H9 (cell line): Measurements from ENCODE around the gene CLTCL1. TPM values are rescaled to one million over a fixed set of nuclear protein-coding genes. Genes with fewer than 3 reads are reported as not detected.

Experiments
- DNase-seq: peaks from one replicate; pipeline ENCODE4 v3.0.0-alpha.2; 2017
- H2AFZ ChIP-seq: one replicate; pipeline ENCODE4 v1.6.1; 2013; ENCODE audit warnings: mild to moderate bottlenecking, low read length, control low read depth, moderate library complexity
- H2AK5ac ChIP-seq: 2 replicates; pipeline ENCODE4 v1.6.1; 2013; ENCODE audit warnings: low read length, control low read depth, mixed read lengths; ENCODE audit not compliant: insufficient read length
- H2BK120ac ChIP-seq: one replicate; pipeline ENCODE4 v1.6.1; 2013; ENCODE audit warnings: low read depth, mild to moderate bottlenecking, low read length, control low read depth, inconsistent platforms; ENCODE audit not compliant: poor library complexity, severe bottlenecking
- H2BK12ac ChIP-seq: 2 replicates; pipeline ENCODE4 v1.6.1; 2013; ENCODE audit warnings: low read length, control low read depth, mixed read lengths, low read depth; ENCODE audit not compliant: insufficient read length
- H2BK15ac ChIP-seq: 2 replicates; pipeline ENCODE4 v1.6.1; 2013; ENCODE audit warnings: low read depth, low read length, control low read depth
- H2BK20ac ChIP-seq: one replicate; pipeline ENCODE4 v1.6.1; 2013; ENCODE audit warnings: low read depth, mild to moderate bottlenecking, low read length, control low read depth, inconsistent platforms; ENCODE audit not compliant: poor library complexity, severe bottlenecking
- H2BK5ac ChIP-seq: 2 replicates; pipeline ENCODE4 v1.6.1; 2013; ENCODE audit warnings: low read length, control low read depth, mixed read lengths; ENCODE audit not compliant: insufficient read length
- H3K14ac ChIP-seq: 2 replicates; pipeline ENCODE4 v1.6.1; 2013; ENCODE audit warnings: low read length, control low read depth; ENCODE audit not compliant: insufficient read depth
- H3K18ac ChIP-seq: 2 replicates; pipeline ENCODE4 v1.6.1; 2013; ENCODE audit warnings: low read depth, mild to moderate bottlenecking, mixed read lengths, low read length, control low read depth; ENCODE audit not compliant: insufficient read length
- H3K23ac ChIP-seq: 2 replicates; pipeline ENCODE4 v1.6.1; 2013; ENCODE audit warnings: low read length, control low read depth, mixed read lengths, low read depth; ENCODE audit not compliant: insufficient read length
- H3K23me2 ChIP-seq: 2 replicates; pipeline ENCODE4 v1.6.1; 2013; ENCODE audit warnings: low read depth, mild to moderate bottlenecking, mixed read lengths, low read length, control low read depth; ENCODE audit not compliant: insufficient read length, poor library complexity, severe bottlenecking
- H3K27ac ChIP-seq: 2 replicates; pipeline ENCODE4 v1.5.1; 2013; ENCODE audit warnings: low read length, control low read depth, mixed read lengths, low read depth; ENCODE audit not compliant: insufficient read length
- H3K27me3 ChIP-seq: 2 replicates; pipeline ENCODE4 v1.6.1; 2013; ENCODE audit warnings: low read length, control low read depth, inconsistent platforms; ENCODE audit not compliant: insufficient read depth
- H3K4ac ChIP-seq: 2 replicates; pipeline ENCODE4 v1.6.1; 2013; ENCODE audit warnings: low read depth, mild to moderate bottlenecking, control low read depth, inconsistent platforms, low read length, moderate library complexity
- H3K4me1 ChIP-seq: 2 replicates; pipeline ENCODE4 v1.6.1; 2013; ENCODE audit warnings: low read length, control low read depth, inconsistent platforms; ENCODE audit not compliant: insufficient read depth
- H3K4me2 ChIP-seq: 2 replicates; pipeline ENCODE4 v1.6.1; 2013; ENCODE audit warnings: low read length, control low read depth, mixed read lengths; ENCODE audit not compliant: insufficient read length, insufficient read depth
- H3K56ac ChIP-seq: 2 replicates; pipeline ENCODE4 v1.6.1; 2013; ENCODE audit warnings: low read depth, mild to moderate bottlenecking, mixed read lengths, low read length, control low read depth; ENCODE audit not compliant: insufficient read length
- H3K79me1 ChIP-seq: 2 replicates; pipeline ENCODE4 v1.6.1; 2013; ENCODE audit warnings: low read depth, mild to moderate bottlenecking, moderate library complexity, low read length, control low read depth, inconsistent platforms; ENCODE audit not compliant: insufficient read depth, poor library complexity, severe bottlenecking
- H3K79me2 ChIP-seq: 2 replicates; pipeline ENCODE4 v1.6.1; 2013; ENCODE audit warnings: low read length, control low read depth, inconsistent platforms; ENCODE audit not compliant: insufficient read depth
- H3K9ac ChIP-seq: 2 replicates; pipeline ENCODE4 v1.6.1; 2013; ENCODE audit warnings: low read length, control low read depth, mixed read lengths; ENCODE audit not compliant: insufficient read length; ENCODE audit errors: extremely low read depth
- H3K9me3 ChIP-seq: one replicate; pipeline ENCODE4 v1.6.1; 2013; ENCODE audit warnings: low read depth, low read length, inconsistent platforms; ENCODE audit not compliant: control insufficient read depth
- H3T11ph ChIP-seq: one replicate; pipeline ENCODE4 v1.6.1; 2013; ENCODE audit warnings: mild to moderate bottlenecking, low read length, control low read depth, inconsistent platforms
- H4K20me1 ChIP-seq: one replicate; pipeline ENCODE4 v1.6.1; 2013; ENCODE audit not compliant: control insufficient read depth, insufficient read length, insufficient read depth
- H4K5ac ChIP-seq: 2 replicates; pipeline ENCODE4 v1.6.1; 2013; ENCODE audit warnings: low read depth, mild to moderate bottlenecking, mixed read lengths, low read length, control low read depth; ENCODE audit not compliant: insufficient read length
- H4K8ac ChIP-seq: replicated peaks from 2 replicates; pipeline ENCODE4 v1.6.1; 2013; ENCODE audit warnings: low read length, control low read depth, mixed read lengths, low read depth; ENCODE audit not compliant: insufficient read length
- H4K91ac ChIP-seq: 2 replicates; pipeline ENCODE4 v1.6.1; 2013; ENCODE audit warnings: low read depth, mild to moderate bottlenecking, moderate library complexity, mixed read lengths, low read length, control low read depth; ENCODE audit not compliant: insufficient read length
- H3K27ac Mint-ChIP-seq, 3 experiments: 2 replicates in 2 of 3; 3 replicates in 1 of 3; pipeline ENCODE4 v1.8.0; 2020 to 2021; ENCODE audit warnings: mixed read lengths in 3 of 3, mild to moderate bottlenecking in 1 of 3, moderate library complexity in 1 of 3
- H3K27me3 Mint-ChIP-seq: 2 replicates; pipeline ENCODE4 v1.8.0; 2021; ENCODE audit warnings: low read depth, mild to moderate bottlenecking, moderate library complexity, mixed read lengths
- H3K36me3 Mint-ChIP-seq, 3 experiments: 2 replicates in 2 of 3; 3 replicates in 1 of 3; pipeline ENCODE4 v1.8.0; 2020 to 2021; ENCODE audit warnings: low read depth in 3 of 3, mixed read lengths in 3 of 3; ENCODE audit not compliant: insufficient read depth in 1 of 3
- H3K4me1 Mint-ChIP-seq, 2 experiments: 2 replicates each; pipeline ENCODE4 v1.8.0; 2020; ENCODE audit warnings: mixed read lengths in 2 of 2
- H3K4me3 Mint-ChIP-seq, 2 experiments: 2 replicates in 1 of 2; 3 replicates in 1 of 2; pipeline ENCODE4 v1.8.0; 2020 to 2021; ENCODE audit warnings: mild to moderate bottlenecking in 2 of 2, mixed read lengths in 2 of 2, moderate library complexity in 1 of 2
- H3K9me3 Mint-ChIP-seq, 2 experiments: 2 replicates in 1 of 2; 3 replicates in 1 of 2; pipeline ENCODE4 v1.8.0; 2020; ENCODE audit warnings: mild to moderate bottlenecking in 2 of 2, mixed read lengths in 2 of 2, moderate library complexity in 1 of 2
- CTCF ChIP-seq: fragments of 200-600 bp; sonication (generic); conservative IDR thresholded peaks from 3 replicates; pipeline ENCODE4 v1.8.0; 2021; ENCODE audit warnings: antibody characterized with exemption, mild to moderate bottlenecking
- WGBS: extraction: QIAGEN DNeasy Blood & Tissue Kit; methylation state at CpG from one replicate; pipeline ENCODE4 v1.1.7; 2013; ENCODE audit warnings: missing lambda C conversion rate, low lambda C conversion rate, mixed read lengths; ENCODE audit not compliant: insufficient read length; ENCODE audit errors: extremely low coverage; 5-methylcytosine and 5-hydroxymethylcytosine counted together
- total RNA-seq: library from RNA; stranded (reverse); gene quantifications from 2 replicates; pipeline ENCODE4 v1.2.1, GENCODE V29; 2021

Gene CLTCL1
- total RNA-seq, 1 experiment from 2014 or later: 11.1 TPM

DNA sequence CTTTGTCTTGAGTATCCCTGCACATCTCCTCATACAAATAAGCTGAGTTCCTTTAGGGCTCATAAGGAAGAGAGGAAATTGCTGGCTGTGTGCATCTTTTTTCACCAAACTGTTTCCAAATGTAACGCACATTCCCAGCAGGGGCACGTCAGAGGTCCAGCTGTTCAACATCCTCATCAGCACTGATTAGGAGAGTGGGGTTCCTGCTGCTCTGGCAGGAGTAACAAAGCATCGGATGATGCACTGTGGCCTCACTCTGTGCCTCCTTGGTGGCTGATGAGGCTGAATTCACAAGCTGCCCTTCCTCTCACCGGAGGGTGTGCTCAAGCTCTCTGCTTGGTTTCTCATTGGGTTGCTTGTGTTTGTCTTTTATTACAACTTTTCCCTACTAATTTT, 77.4 kb downstream of the CLTCL1 start:
- Histone ChIP-seq H3K14ac (no peak overlapping the region), H3T11ph (no peak overlapping the region), H2BK12ac (no peak overlapping the region), H3K27me3 (no peaks in the 10 kb centered on the region), H3K27ac (no peak overlapping the region), H2AFZ (no peak overlapping the region), H2BK15ac (no peak overlapping the region), H4K20me1 (no peaks in the 10 kb centered on the region), H2BK5ac (no peak overlapping the region), H3K23me2 (no peaks in the 10 kb centered on the region), H4K91ac (no peak overlapping the region), H3K56ac (no peak overlapping the region), H3K79me2 (no peaks in the 10 kb centered on the region), H3K4ac (no peak overlapping the region; the same call in 1 of the 2 replicates), H3K9me3 (no peaks in the 10 kb centered on the region), H2BK120ac (no peak overlapping the region), H4K5ac (no peak overlapping the region), H3K18ac (no peak overlapping the region), H3K79me1 (no peaks in the 10 kb centered on the region), H3K23ac (no peak overlapping the region), H2BK20ac (no peak overlapping the region), H3K9ac (no peak overlapping the region), H4K8ac (no peak overlapping the region), H2AK5ac (no peak overlapping the region), H3K4me1 (peaks cover 9% of the 10 kb centered on the region; the same call in 1 of the 2 replicates), H3K4me2 (peak overlapping the region; percentile 30)
- Mint-ChIP-seq H3K4me3 (peak overlapping the region in 1 of 2 experiments; percentile 63; a peak in 3 of 5 replicates), H3K9me3 (no peaks in the 10 kb centered on the region), H3K4me1 (peaks cover 50 to 52% of the 10 kb centered on the region in 2 experiments), H3K36me3 (peaks cover 9 to 23% (median 22%) of the 10 kb centered on the region in 3 experiments), H3K27ac (peak overlapping the region in 2 of 3 experiments; percentile 68 to 91; a peak in 4 of 7 replicates), H3K27me3 (peaks cover 1% of the 10 kb centered on the region; the same call in 1 of the 2 replicates)
- no peak for DNase-seq
- no CpG with 5 or more reads among the region's 4 CpGs for WGBS
- TF ChIP-seq CTCF: no peak
